Liver (tissue), 9 donors: ENCODE measurements around the gene HOXB13. TPM values are rescaled to one million over a fixed set of nuclear protein-coding genes. Genes with fewer than 3 reads are reported as not detected.

Experiments used
- DNase-seq: peaks from one replicate; pipeline ENCODE4 v3.0.0-alpha.2; 2017; ENCODE audit warnings: low spot score
- H3K27ac ChIP-seq, 2 donors: one replicate each; pipeline ENCODE4 v1.7.0; 2013; ENCODE audit warnings: inconsistent platforms in 2 of 2, low read length in 2 of 2, control low read depth in 1 of 2, low read depth in 1 of 2, mild to moderate bottlenecking in 1 of 2
- H3K27me3 ChIP-seq, 4 donors: one replicate each; pipeline versions ENCODE4 v1.6.1 to v1.7.0; 2013; ENCODE audit warnings: low read length in 3 of 4, inconsistent platforms in 1 of 4, mild to moderate bottlenecking in 1 of 4, moderate library complexity in 1 of 4; ENCODE audit not compliant: control insufficient read depth in 4 of 4, insufficient read depth in 4 of 4
- H3K36me3 ChIP-seq, 4 donors: one replicate each; pipeline versions ENCODE4 v1.6.1 to v1.7.0; 2013; ENCODE audit warnings: low read length in 3 of 4, mild to moderate bottlenecking in 3 of 4, low read depth in 1 of 4, moderate library complexity in 1 of 4; ENCODE audit not compliant: control insufficient read depth in 4 of 4, insufficient read depth in 3 of 4
- H3K4me1 ChIP-seq, 4 donors: one replicate each; pipeline versions ENCODE4 v1.6.1 to v1.7.0; 2013; ENCODE audit warnings: low read length in 3 of 4, mild to moderate bottlenecking in 3 of 4, moderate library complexity in 1 of 4; ENCODE audit not compliant: control insufficient read depth in 4 of 4, insufficient read depth in 4 of 4
- H3K4me3 ChIP-seq, 3 donors: one replicate each; pipeline versions ENCODE4 v1.6.1 to v1.7.0; 2013; ENCODE audit warnings: low read length in 3 of 3, control low read depth in 1 of 3, low read depth in 1 of 3, mild to moderate bottlenecking in 1 of 3
- H3K9ac ChIP-seq, 2 donors: one replicate each; pipeline ENCODE4 v1.7.0; 2013; ENCODE audit warnings: low read length in 2 of 2, mild to moderate bottlenecking in 2 of 2, moderate library complexity in 2 of 2, control low read depth in 1 of 2, low read depth in 1 of 2
- H3K9me3 ChIP-seq, 4 donors: one replicate each; pipeline versions ENCODE4 v1.6.1 to v1.7.0; 2013; ENCODE audit warnings: low read length in 3 of 4; ENCODE audit not compliant: control insufficient read depth in 4 of 4
- EGR1 ChIP-seq, 2 donors: IDR thresholded peaks; 2 replicates each; pipeline ENCODE4 v1.6.1; 2016 to 2018; ENCODE audit warnings: antibody characterized with exemption in 2 of 2, low read depth in 2 of 2
- FOXA1 ChIP-seq: IDR thresholded peaks from 2 replicates; pipeline ENCODE4 v1.6.1; 2016; ENCODE audit warnings: antibody characterized with exemption
- GABPA ChIP-seq, 2 donors: IDR thresholded peaks in 1 of 2; conservative IDR thresholded peaks in 1 of 2; 2 replicates each; pipeline ENCODE4 v1.6.1; 2016; ENCODE audit warnings: antibody characterized with exemption in 2 of 2, mild to moderate bottlenecking in 1 of 2, moderate library complexity in 1 of 2
- HNF4A ChIP-seq, 2 donors: conservative IDR thresholded peaks; 2 replicates each; pipeline ENCODE4 v1.6.1; 2016; ENCODE audit warnings: antibody characterized with exemption in 2 of 2, mild to moderate bottlenecking in 2 of 2
- HNF4G ChIP-seq: IDR thresholded peaks from 2 replicates; pipeline ENCODE4 v1.6.1; 2016; ENCODE audit warnings: antibody characterized with exemption
- JUND ChIP-seq, 2 donors: IDR thresholded peaks; 2 replicates each; pipeline ENCODE4 v1.6.1; 2016; ENCODE audit warnings: antibody characterized with exemption in 2 of 2
- MAX ChIP-seq: IDR thresholded peaks from 2 replicates; pipeline ENCODE4 v1.6.1; 2016; ENCODE audit warnings: antibody characterized with exemption
- NR2F2 ChIP-seq: IDR thresholded peaks from 2 replicates; pipeline ENCODE4 v1.6.1; 2016; ENCODE audit warnings: antibody characterized with exemption
- RAD21 ChIP-seq, 2 donors: IDR thresholded peaks; 2 replicates each; pipeline ENCODE4 v1.6.1; 2016; ENCODE audit warnings: antibody characterized with exemption in 2 of 2, mild to moderate bottlenecking in 2 of 2
- RXRA ChIP-seq, 2 donors: IDR thresholded peaks; 2 replicates each; pipeline ENCODE4 v1.6.1; 2017 to 2018; ENCODE audit warnings: antibody characterized with exemption in 2 of 2, mild to moderate bottlenecking in 1 of 2
- SP1 ChIP-seq: IDR thresholded peaks from 2 replicates; pipeline ENCODE4 v1.6.1; 2018; ENCODE audit warnings: antibody characterized with exemption, mild to moderate bottlenecking
- TAF1 ChIP-seq: conservative IDR thresholded peaks from 2 replicates; pipeline ENCODE4 v1.6.1; 2016; ENCODE audit warnings: antibody characterized with exemption, mild to moderate bottlenecking
- YY1 ChIP-seq: IDR thresholded peaks from 2 replicates; pipeline ENCODE4 v1.6.1; 2016; ENCODE audit warnings: antibody characterized with exemption, mild to moderate bottlenecking
- whole genome bisulfite sequencing: extraction: QIAGEN DNeasy Blood & Tissue Kit; methylation state at CpG from one replicate; pipeline ENCODE4 v1.1.7; 2013; 5-methylcytosine and 5-hydroxymethylcytosine counted together
- polyA plus RNA-seq, 2 donors: library from polyadenylated mRNA; stranded (reverse) in 1 of 2; unstranded in 1 of 2; fragments of 200-250 nt in 1 of 2; fragments of >200 nt in 1 of 2; fragmentation: Nextera tagmentation in 1 of 2; extraction: Ambion mirVana in 1 of 2; gene quantifications; one replicate each; pipeline versions ENCODE4 v1.2.1 to v1.2.3, GENCODE V29; 2013 to 2015
- total RNA-seq, 2 donors: library from RNA; depleted of rRNA; stranded (reverse); fragments of >200 nt; gene quantifications; one replicate each; pipeline ENCODE4 v1.2.3, GENCODE V29; 2014
- TF ChIP-seq, protein P1 (sequence below): IDR thresholded peaks from 2 replicates; pipeline ENCODE4 v1.6.1; 2016; ENCODE audit warnings: antibody characterized with exemption
- TF ChIP-seq, protein P2 (sequence below): IDR thresholded peaks from 2 replicates; pipeline ENCODE4 v1.6.1; 2016; ENCODE audit warnings: antibody characterized with exemption
- TF ChIP-seq, protein P3 (sequence below): fragments of 150-350 bp; IDR thresholded peaks from 2 replicates; pipeline ENCODE4 v1.5.1; 2017; ENCODE audit warnings: improper control_type of control experiment, low read depth, low read length; ENCODE audit not compliant: missing input control
- TF ChIP-seq, protein P4 (sequence below): IDR thresholded peaks from 2 replicates; pipeline ENCODE4 v1.6.1; 2016; ENCODE audit warnings: antibody characterized with exemption, mild to moderate bottlenecking
- donor health status: healthy.
- donor health status: healthy.
- donor health status: healthy.
- donor health status: healthy.
- donor health status: healthy.

The HOXB13 gene
- total and polyA plus RNA-seq, 4 donors: not detected

DNA sequence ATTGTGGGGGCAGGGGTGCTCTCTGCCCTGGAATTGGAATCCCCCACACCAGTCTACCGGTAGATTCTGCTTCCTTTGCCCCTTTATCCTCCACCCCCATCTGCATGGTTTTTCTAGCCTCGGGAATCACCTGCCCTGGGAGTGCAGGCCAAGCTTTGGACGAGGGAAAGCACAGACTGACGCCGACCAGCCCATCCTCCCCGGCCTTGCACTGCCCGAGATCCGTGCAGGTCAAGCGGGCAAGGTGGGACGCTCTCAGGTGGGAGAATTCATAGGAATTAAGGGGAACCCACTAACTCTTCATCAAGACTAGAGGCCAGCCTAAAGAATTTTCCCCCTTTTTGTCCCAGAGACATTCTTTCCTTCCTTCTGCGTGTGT is 9.9 kb upstream of the HOXB13 start:
- TF ChIP-seq RAD21 (IDR thresholded peaks at IDR 0.05): no peak
- TF ChIP-seq GABPA (IDR thresholded peaks at IDR 0.05 in 1 of 2, conservative IDR thresholded peaks at IDR 0.05 in 1 of 2): no peak
- TF ChIP-seq TAF1: no peak
- TF ChIP-seq HNF4A (conservative IDR thresholded peaks at IDR 0.05): no peak
- TF ChIP-seq RXRA (IDR thresholded peaks at IDR 0.05): no peak
- TF ChIP-seq, protein P1, sequence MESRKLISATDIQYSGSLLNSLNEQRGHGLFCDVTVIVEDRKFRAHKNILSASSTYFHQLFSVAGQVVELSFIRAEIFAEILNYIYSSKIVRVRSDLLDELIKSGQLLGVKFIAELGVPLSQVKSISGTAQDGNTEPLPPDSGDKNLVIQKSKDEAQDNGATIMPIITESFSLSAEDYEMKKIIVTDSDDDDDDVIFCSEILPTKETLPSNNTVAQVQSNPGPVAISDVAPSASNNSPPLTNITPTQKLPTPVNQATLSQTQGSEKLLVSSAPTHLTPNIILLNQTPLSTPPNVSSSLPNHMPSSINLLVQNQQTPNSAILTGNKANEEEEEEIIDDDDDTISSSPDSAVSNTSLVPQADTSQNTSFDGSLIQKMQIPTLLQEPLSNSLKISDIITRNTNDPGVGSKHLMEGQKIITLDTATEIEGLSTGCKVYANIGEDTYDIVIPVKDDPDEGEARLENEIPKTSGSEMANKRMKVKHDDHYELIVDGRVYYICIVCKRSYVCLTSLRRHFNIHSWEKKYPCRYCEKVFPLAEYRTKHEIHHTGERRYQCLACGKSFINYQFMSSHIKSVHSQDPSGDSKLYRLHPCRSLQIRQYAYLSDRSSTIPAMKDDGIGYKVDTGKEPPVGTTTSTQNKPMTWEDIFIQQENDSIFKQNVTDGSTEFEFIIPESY: no peak
- TF ChIP-seq, protein P2, sequence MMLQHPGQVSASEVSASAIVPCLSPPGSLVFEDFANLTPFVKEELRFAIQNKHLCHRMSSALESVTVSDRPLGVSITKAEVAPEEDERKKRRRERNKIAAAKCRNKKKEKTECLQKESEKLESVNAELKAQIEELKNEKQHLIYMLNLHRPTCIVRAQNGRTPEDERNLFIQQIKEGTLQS: no peak
- TF ChIP-seq JUND (IDR thresholded peaks at IDR 0.05): no peak
- TF ChIP-seq MAX: no peak
- TF ChIP-seq, protein P3, sequence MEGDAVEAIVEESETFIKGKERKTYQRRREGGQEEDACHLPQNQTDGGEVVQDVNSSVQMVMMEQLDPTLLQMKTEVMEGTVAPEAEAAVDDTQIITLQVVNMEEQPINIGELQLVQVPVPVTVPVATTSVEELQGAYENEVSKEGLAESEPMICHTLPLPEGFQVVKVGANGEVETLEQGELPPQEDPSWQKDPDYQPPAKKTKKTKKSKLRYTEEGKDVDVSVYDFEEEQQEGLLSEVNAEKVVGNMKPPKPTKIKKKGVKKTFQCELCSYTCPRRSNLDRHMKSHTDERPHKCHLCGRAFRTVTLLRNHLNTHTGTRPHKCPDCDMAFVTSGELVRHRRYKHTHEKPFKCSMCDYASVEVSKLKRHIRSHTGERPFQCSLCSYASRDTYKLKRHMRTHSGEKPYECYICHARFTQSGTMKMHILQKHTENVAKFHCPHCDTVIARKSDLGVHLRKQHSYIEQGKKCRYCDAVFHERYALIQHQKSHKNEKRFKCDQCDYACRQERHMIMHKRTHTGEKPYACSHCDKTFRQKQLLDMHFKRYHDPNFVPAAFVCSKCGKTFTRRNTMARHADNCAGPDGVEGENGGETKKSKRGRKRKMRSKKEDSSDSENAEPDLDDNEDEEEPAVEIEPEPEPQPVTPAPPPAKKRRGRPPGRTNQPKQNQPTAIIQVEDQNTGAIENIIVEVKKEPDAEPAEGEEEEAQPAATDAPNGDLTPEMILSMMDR: no peak
- TF ChIP-seq HNF4G: no peak
- no peak for TF ChIP-seq SP1
- no peak for TF ChIP-seq YY1
- TF ChIP-seq FOXA1: no peak
- H3K4me3 ChIP-seq: no peak overlapping the region
- no peak overlapping the region for H3K27ac ChIP-seq
- peaks cover 7 to 41% (median 23%) of the 10 kb centered on the region in 4 donors for H3K27me3 ChIP-seq
- peaks cover 0 to 3% (median 0%) of the 10 kb centered on the region in 4 donors for H3K9me3 ChIP-seq
- peaks cover 0 to 4% (median 0%) of the 10 kb centered on the region in 4 donors for H3K4me1 ChIP-seq
- no peaks in the 10 kb centered on the region for H3K36me3 ChIP-seq
- no peak for DNase-seq
- no peak overlapping the region for H3K9ac ChIP-seq
- 9% methylated on average over 11 of the region's 11 CpGs for WGBS

GRCh38 chr17:48737330-48738043 is 8.9 kb upstream of the HOXB13 start:
- TF ChIP-seq RXRA (IDR thresholded peaks at IDR 0.05) (no peak), TAF1 (no peak)
- no peak overlapping the region for H3K27ac ChIP-seq
- H3K4me1 ChIP-seq: peaks cover 0 to 4% (median 2%) of the 10 kb centered on the region in 4 donors
- no peak for DNase-seq
- H3K9me3 ChIP-seq: peaks cover 0 to under 1% (median 0%) of the 10 kb centered on the region in 4 donors
- H3K9ac ChIP-seq: no peak overlapping the region
- whole genome bisulfite sequencing: 50% methylated on average over 4 of the region's 4 CpGs
- no peaks in the 10 kb centered on the region for H3K36me3 ChIP-seq
- peaks cover 7 to 35% (median 26%) of the 10 kb centered on the region in 4 donors for H3K27me3 ChIP-seq
- H3K4me3 ChIP-seq: no peak overlapping the region

GRCh38 chr17:48735062-48735351 is 6.5 kb upstream of the HOXB13 start:
- H3K4me1 ChIP-seq: peaks cover 0 to 4% (median 2%) of the 10 kb centered on the region in 4 donors
- TF ChIP-seq, protein P4, sequence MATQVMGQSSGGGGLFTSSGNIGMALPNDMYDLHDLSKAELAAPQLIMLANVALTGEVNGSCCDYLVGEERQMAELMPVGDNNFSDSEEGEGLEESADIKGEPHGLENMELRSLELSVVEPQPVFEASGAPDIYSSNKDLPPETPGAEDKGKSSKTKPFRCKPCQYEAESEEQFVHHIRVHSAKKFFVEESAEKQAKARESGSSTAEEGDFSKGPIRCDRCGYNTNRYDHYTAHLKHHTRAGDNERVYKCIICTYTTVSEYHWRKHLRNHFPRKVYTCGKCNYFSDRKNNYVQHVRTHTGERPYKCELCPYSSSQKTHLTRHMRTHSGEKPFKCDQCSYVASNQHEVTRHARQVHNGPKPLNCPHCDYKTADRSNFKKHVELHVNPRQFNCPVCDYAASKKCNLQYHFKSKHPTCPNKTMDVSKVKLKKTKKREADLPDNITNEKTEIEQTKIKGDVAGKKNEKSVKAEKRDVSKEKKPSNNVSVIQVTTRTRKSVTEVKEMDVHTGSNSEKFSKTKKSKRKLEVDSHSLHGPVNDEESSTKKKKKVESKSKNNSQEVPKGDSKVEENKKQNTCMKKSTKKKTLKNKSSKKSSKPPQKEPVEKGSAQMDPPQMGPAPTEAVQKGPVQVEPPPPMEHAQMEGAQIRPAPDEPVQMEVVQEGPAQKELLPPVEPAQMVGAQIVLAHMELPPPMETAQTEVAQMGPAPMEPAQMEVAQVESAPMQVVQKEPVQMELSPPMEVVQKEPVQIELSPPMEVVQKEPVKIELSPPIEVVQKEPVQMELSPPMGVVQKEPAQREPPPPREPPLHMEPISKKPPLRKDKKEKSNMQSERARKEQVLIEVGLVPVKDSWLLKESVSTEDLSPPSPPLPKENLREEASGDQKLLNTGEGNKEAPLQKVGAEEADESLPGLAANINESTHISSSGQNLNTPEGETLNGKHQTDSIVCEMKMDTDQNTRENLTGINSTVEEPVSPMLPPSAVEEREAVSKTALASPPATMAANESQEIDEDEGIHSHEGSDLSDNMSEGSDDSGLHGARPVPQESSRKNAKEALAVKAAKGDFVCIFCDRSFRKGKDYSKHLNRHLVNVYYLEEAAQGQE: no peak
- TF ChIP-seq, protein P3: no peak
- no peak for TF ChIP-seq EGR1 (IDR thresholded peaks at IDR 0.05; ENCODE audit: low read depth in 2 of 2)
- no peak for TF ChIP-seq RAD21 (IDR thresholded peaks at IDR 0.05)
- no peak for TF ChIP-seq NR2F2
- no peak for TF ChIP-seq FOXA1
- TF ChIP-seq JUND (IDR thresholded peaks at IDR 0.05): no peak
- TF ChIP-seq, protein P2: no peak
- TF ChIP-seq SP1: no peak
- H3K27ac ChIP-seq: no peak overlapping the region
- H3K4me3 ChIP-seq: no peak overlapping the region
- H3K9me3 ChIP-seq: no peaks in the 10 kb centered on the region
- no peak overlapping the region for H3K9ac ChIP-seq
- H3K36me3 ChIP-seq: peaks cover 0 to 2% (median 0%) of the 10 kb centered on the region in 4 donors
- peaks cover 3 to 42% (median 27%) of the 10 kb centered on the region in 4 donors for H3K27me3 ChIP-seq
- 21% methylated on average over 7 of the region's 7 CpGs for WGBS
- DNase-seq: no peak
